Mesendoderm (in vitro differentiated cells): ENCODE measurements around the gene ERI3.
A peak's percentile ranks its signal among the peaks of the same experiment; 100 is the strongest.

Experiments used
- DNase-seq: peaks from one replicate; pipeline ENCODE4 v3.0.0; 2013
- H2AK5ac ChIP-seq: 2 replicates; pipeline ENCODE4 v1.6.1; 2013; ENCODE audit warnings: low read length, inconsistent platforms
- H2BK120ac ChIP-seq: 2 replicates; pipeline ENCODE4 v1.6.1; 2013; ENCODE audit warnings: low read depth, mild to moderate bottlenecking, low read length, moderate library complexity, mixed read lengths
- H2BK15ac ChIP-seq: replicated peaks from 2 replicates; pipeline ENCODE4 v1.6.1; 2013; ENCODE audit warnings: low read depth, mild to moderate bottlenecking, moderate library complexity
- H2BK5ac ChIP-seq: 2 replicates; pipeline ENCODE4 v1.6.1; 2013; ENCODE audit warnings: low read length, inconsistent platforms
- H3K18ac ChIP-seq: 2 replicates; pipeline ENCODE4 v1.6.1; 2013; ENCODE audit warnings: mild to moderate bottlenecking, low read length, mixed read lengths
- H3K23ac ChIP-seq: one replicate; pipeline ENCODE4 v1.6.1; 2013; ENCODE audit warnings: low read length
- H3K27ac ChIP-seq: 2 replicates; pipeline ENCODE4 v1.5.1; 2013; ENCODE audit warnings: low read depth, mild to moderate bottlenecking, inconsistent platforms, low read length, moderate library complexity
- H3K27me3 ChIP-seq: 2 replicates; pipeline ENCODE4 v1.6.1; 2013; ENCODE audit warnings: low read length, control low read depth, mild to moderate bottlenecking, inconsistent platforms; ENCODE audit not compliant: insufficient read depth, poor library complexity
- H3K36me3 ChIP-seq: 2 replicates; pipeline ENCODE4 v1.6.1; 2013; ENCODE audit warnings: low read length, inconsistent platforms; ENCODE audit not compliant: control insufficient read depth, insufficient read depth
- H3K4ac ChIP-seq: one replicate; pipeline ENCODE4 v1.6.1; 2013; ENCODE audit warnings: low read depth, mild to moderate bottlenecking, low read length, moderate library complexity
- H3K4me1 ChIP-seq: 2 replicates; pipeline ENCODE4 v1.6.1; 2013; ENCODE audit warnings: low read depth, low read length, inconsistent platforms; ENCODE audit not compliant: control insufficient read depth
- H3K4me2 ChIP-seq: 2 replicates; pipeline ENCODE4 v1.6.1; 2013; ENCODE audit warnings: low read length
- H3K4me3 ChIP-seq: 2 replicates; pipeline ENCODE4 v1.5.1; 2013; ENCODE audit warnings: mild to moderate bottlenecking, low read length
- H3K56ac ChIP-seq: one replicate; pipeline ENCODE4 v1.6.1; 2013; ENCODE audit warnings: low read length
- H3K79me1 ChIP-seq: 2 replicates; pipeline ENCODE4 v1.6.1; 2013; ENCODE audit warnings: low read length, inconsistent platforms
- H3K79me2 ChIP-seq: 2 replicates; pipeline ENCODE4 v1.6.1; 2013; ENCODE audit warnings: mild to moderate bottlenecking, low read length; ENCODE audit not compliant: control insufficient read depth, insufficient read depth
- H3K9ac ChIP-seq: 2 replicates; pipeline ENCODE4 v1.6.1; 2013; ENCODE audit warnings: low read length, inconsistent platforms
- H4K5ac ChIP-seq: one replicate; pipeline ENCODE4 v1.6.1; 2013; ENCODE audit warnings: low read length
- H4K8ac ChIP-seq: one replicate; pipeline ENCODE4 v1.6.1; 2013; ENCODE audit warnings: low read depth, mild to moderate bottlenecking, control low read depth, low read length, moderate library complexity
- WGBS: extraction: QIAGEN DNeasy Blood & Tissue Kit; methylation state at CpG from one replicate; pipeline ENCODE4 v1.1.7; 2013; ENCODE audit warnings: low lambda C conversion rate, missing lambda C conversion rate; ENCODE audit not compliant: insufficient coverage; ENCODE audit errors: extremely low coverage; 5-methylcytosine and 5-hydroxymethylcytosine counted together

ERI3 gene

DNA sequence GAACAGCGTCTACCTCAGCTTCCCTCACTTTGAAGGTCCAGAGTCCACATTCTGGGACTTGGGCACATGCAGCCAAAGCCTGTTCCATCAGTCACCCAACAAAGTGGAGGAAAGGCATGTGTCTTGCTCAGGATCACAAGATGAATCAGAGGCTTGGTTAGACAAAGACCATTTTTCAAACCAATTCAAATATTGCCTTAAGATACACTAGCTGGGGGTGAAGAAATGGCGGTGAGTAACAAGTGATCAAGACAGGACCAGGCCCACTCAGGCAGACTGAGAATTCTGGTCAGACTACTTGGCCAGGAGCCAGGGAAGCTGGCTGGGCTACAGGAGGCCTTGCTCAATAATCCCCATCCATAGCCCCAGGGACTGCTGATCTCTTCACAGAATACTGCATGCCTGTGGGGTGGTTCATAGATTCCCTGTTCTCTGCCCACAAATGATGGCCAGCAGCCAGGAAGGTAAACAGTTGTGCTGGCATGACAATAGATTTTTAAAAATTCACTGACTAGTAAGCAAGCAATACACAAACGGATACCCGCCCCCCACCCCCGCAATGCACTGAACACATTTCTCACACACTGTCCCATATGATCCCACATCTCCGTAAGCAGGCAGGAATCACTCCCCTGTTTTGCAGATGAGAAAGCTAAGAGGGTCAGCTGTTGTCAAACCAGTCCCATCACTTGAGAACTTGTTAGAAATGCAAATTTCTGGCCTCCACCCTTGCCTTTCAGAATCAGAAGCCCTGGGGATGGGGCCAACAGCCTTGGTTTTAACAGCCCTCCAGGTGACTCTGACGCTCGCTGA, 27.2 kb downstream of the ERI3 start:
- H3K79me1 ChIP-seq = peaks cover 15% of the 10 kb centered on the region
- no peak overlapping the region for H2BK15ac ChIP-seq
- no peak overlapping the region for H4K8ac ChIP-seq
- H3K4me1 ChIP-seq = peaks cover 8% of the 10 kb centered on the region
- WGBS = no CpG with 5 or more reads among the region's 8 CpGs
- H3K9ac ChIP-seq = no peak overlapping the region
- DNase-seq = peak; percentile 91
- H2AK5ac ChIP-seq = no peak overlapping the region
- no peaks in the 10 kb centered on the region for H3K36me3 ChIP-seq
- H3K4ac ChIP-seq = no peak overlapping the region
- H3K23ac ChIP-seq = no peak overlapping the region
- H3K27ac ChIP-seq = peak overlapping the region; percentile 57
- no peak overlapping the region for H2BK120ac ChIP-seq
- no peaks in the 10 kb centered on the region for H3K27me3 ChIP-seq
- H3K79me2 ChIP-seq = no peaks in the 10 kb centered on the region
- no peak overlapping the region for H3K56ac ChIP-seq
- H3K4me2 ChIP-seq = no peak overlapping the region
- no peak overlapping the region for H3K4me3 ChIP-seq
- H3K18ac ChIP-seq = no peak overlapping the region
- no peak overlapping the region for H2BK5ac ChIP-seq
- no peak overlapping the region for H4K5ac ChIP-seq

DNA sequence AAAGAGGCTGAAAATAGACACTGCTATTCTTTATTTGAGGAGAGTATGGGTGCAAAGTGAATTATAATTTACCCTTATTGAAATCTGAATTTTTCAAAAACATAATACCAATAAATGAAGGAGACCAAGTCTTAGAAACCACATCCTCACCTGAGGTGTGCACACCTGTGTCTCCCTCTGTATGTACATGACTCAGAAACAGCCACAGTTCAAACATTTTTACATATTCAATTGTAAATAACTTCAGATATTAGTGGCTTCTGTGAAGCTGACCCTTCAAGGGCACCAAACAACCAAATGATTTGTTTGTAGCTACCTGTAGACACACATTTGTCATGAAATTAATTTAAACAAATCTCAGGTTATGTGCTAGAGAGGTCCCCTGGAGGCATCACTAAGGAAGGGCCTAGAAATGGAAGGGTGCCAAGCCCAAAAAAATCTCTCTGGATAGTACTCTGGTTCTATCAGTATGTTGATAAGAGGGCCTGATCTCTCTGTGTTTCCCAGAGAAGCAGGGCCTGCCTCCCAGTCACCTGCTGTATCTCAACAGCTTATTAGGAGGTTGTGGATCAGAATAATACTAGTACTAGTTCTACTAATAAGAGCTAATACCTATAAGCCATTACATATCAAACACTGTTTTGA, 28.1 kb downstream of the ERI3 start:
- Histone ChIP-seq H3K4me3 (no peak overlapping the region), H3K27me3 (no peaks in the 10 kb centered on the region), H2BK120ac (no peak overlapping the region), H4K5ac (no peak overlapping the region), H3K4me1 (peaks cover 8% of the 10 kb centered on the region), H3K56ac (no peak overlapping the region), H2BK15ac (no peak overlapping the region), H3K9ac (no peak overlapping the region), H3K79me1 (peaks cover 11% of the 10 kb centered on the region), H2BK5ac (no peak overlapping the region), H3K4ac (no peak overlapping the region), H3K27ac (no peak overlapping the region), H3K79me2 (no peaks in the 10 kb centered on the region), H3K4me2 (no peak overlapping the region), H3K36me3 (no peaks in the 10 kb centered on the region), H4K8ac (no peak overlapping the region), H3K18ac (no peak overlapping the region), H3K23ac (no peak overlapping the region), H2AK5ac (no peak overlapping the region)
- DNase-seq = no peak

GRCh38 chr1:44326024-44326701, 28.9 kb downstream of the ERI3 start:
- Histone ChIP-seq H2BK15ac (no peak overlapping the region), H3K18ac (no peak overlapping the region)

GRCh38 chr1:44323947-44324346, 31.1 kb downstream of the ERI3 start:
- Histone ChIP-seq H3K27ac (no peak overlapping the region), H4K5ac (no peak overlapping the region), H3K4me3 (no peak overlapping the region), H3K23ac (no peak overlapping the region), H2BK120ac (no peak overlapping the region), H3K4ac (no peak overlapping the region), H3K4me1 (peaks cover 4% of the 10 kb centered on the region), H2BK15ac (no peak overlapping the region), H3K79me2 (no peaks in the 10 kb centered on the region), H3K36me3 (peaks cover 1% of the 10 kb centered on the region), H3K27me3 (no peaks in the 10 kb centered on the region), H3K18ac (no peak overlapping the region), H2BK5ac (no peak overlapping the region), H3K56ac (no peak overlapping the region), H3K79me1 (peaks cover 7% of the 10 kb centered on the region), H2AK5ac (no peak overlapping the region), H3K9ac (no peak overlapping the region), H4K8ac (no peak overlapping the region), H3K4me2 (no peak overlapping the region)
- no CpG with 5 or more reads among the region's 1 CpG for WGBS
- DNase-seq = no peak

More at GRCh38 chr1:44326024-44326701, 28.9 kb downstream of the ERI3 start:
- no peak overlapping the region for H2BK5ac ChIP-seq
- no peak for DNase-seq
- no peak overlapping the region for H3K4ac ChIP-seq
- H3K4me1 ChIP-seq = peaks cover 8% of the 10 kb centered on the region
- no peak overlapping the region for H3K56ac ChIP-seq
- H3K23ac ChIP-seq = no peak overlapping the region
- H4K8ac ChIP-seq = no peak overlapping the region
- no peak overlapping the region for H3K9ac ChIP-seq
- no peak overlapping the region for H2AK5ac ChIP-seq
- no peak overlapping the region for H3K4me2 ChIP-seq
- H3K36me3 ChIP-seq = no peaks in the 10 kb centered on the region
- no peak overlapping the region for H2BK120ac ChIP-seq
- H3K79me1 ChIP-seq = peaks cover 9% of the 10 kb centered on the region
- H3K27me3 ChIP-seq = no peaks in the 10 kb centered on the region
- H3K79me2 ChIP-seq = no peaks in the 10 kb centered on the region
- no peak overlapping the region for H3K4me3 ChIP-seq
- WGBS = no CpG with 5 or more reads among the region's 9 CpGs
- no peak overlapping the region for H3K27ac ChIP-seq
- no peak overlapping the region for H4K5ac ChIP-seq

DNA sequence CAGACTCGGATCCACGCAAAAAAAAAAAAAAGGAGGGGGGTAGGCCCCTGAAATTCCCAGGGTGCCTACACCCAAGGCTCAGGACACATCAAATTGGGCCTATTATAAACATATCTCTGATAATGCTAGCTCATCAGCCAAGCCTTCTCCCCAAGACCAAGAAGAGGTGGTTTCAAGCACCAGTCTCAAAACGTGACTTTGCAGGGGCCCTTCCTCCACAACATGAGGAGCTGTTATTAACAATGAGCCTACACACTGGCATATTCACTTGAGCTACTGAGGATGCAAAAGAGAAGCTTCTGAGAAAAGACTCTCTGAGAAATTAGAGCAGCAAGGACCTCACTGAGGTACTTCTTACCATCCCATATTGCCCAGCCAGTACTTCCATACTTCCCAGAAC, 32.7 kb downstream of the ERI3 start:
- Histone ChIP-seq H3K4me3 (no peak overlapping the region), H2AK5ac (no peak overlapping the region), H4K8ac (no peak overlapping the region), H3K18ac (no peak overlapping the region), H3K23ac (no peak overlapping the region), H3K79me1 (peaks cover 4% of the 10 kb centered on the region), H3K4me1 (no peaks in the 10 kb centered on the region), H3K9ac (no peak overlapping the region), H3K79me2 (no peaks in the 10 kb centered on the region), H3K56ac (no peak overlapping the region), H3K27ac (no peak overlapping the region), H3K36me3 (peaks cover 1% of the 10 kb centered on the region), H3K27me3 (no peaks in the 10 kb centered on the region), H2BK5ac (no peak overlapping the region), H2BK120ac (no peak overlapping the region), H2BK15ac (no peak overlapping the region), H3K4me2 (no peak overlapping the region), H4K5ac (no peak overlapping the region), H3K4ac (no peak overlapping the region)
- DNase-seq = no peak
- no CpG with 5 or more reads among the region's 3 CpGs for WGBS
